SW480 (cell line): ENCODE data around the gene YPEL3.
"Not testable (repeated sequence)": the region's sequence is repeated elsewhere in the genome, so short reads cannot be mapped to it uniquely, and the experiment has no call there.

Source experiments
- DNase-seq: peaks from one replicate; pipeline ENCODE4 v3.0.0-alpha.2; 2016; ENCODE audit warnings: low spot score

The YPEL3 gene, protein sequence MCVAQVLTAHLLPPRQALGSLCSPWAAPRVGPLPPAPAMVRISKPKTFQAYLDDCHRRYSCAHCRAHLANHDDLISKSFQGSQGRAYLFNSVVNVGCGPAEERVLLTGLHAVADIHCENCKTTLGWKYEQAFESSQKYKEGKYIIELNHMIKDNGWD

DNA sequence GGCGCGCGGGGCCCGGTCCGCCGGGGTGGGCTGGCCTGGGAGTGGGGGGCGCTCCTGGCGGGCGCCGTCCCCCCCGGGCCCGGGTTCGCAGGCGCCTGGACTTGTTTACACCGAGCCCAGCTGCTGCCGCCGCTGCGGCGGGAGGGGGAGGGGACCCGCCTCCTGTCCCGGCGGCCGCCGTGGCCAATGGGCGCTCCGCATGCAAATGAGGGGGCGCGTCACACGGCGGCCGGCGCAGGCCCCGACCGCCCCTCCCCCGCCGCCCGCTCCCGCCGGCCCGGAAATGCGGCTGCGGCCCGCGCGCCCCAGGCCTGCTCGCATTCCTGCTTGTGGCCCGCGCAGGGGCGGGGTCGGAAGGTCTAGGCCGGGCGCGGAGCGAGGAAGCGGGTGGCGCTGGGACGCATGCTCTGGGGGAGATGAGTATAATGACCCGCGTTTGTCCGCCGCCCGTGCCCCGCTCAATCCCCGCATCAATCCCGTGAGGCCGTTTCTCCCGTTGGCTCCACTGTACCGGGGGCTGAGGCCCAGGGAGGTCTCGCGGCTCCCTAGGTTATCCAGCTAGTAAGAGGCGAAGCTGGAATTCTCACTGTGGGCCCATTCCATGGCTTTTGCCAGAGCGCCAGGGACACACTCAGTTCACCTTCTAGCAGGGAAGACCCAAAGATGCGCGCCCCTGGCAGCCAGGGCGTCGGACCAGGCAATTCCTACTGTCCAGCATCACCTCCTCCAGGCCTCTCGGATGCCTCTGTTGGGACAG lies at the start of gene YPEL3:
Gene YPEL3 (minus strand): TSS at position 109 of the 757 bp plus-strand sequence. CDS start 731 bp downstream, outside the sequence.
- peak; percentile 85 for DNase-seq

DNA sequence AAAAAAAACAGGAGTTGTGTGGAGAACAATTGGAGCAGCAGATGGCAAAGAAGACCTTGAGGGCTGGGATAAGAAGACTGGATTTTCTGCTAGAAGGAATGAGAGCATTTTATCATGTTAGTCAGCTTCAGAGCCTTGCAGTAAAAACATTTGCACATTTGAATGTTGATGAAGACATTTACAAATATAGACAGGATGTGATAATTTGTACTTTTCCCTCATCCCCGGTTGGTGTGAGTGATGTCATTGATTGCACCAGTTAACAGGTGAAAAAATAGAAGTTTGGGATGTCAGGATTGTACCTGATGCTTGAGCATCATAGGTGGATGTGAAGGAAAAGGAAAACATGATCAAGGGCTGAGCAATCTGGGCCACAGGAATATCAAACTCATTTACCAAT lies 49.6 kb upstream of the YPEL3 start:
- no peak for DNase-seq

DNA sequence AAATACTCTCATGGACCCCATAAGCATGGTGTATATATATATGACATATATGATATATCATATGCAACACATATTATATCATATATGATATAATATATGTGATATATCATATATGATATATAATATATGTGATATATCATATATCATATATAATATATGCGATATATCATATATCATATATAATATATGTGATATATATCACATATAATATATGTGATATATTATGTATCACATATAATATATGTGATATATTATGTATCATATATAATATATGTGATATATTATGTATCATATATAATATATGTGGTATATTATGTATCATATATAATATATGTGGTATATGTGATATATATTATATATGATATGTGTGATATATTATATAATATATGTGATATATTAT lies 48.9 kb upstream of the YPEL3 start:
- no peak for DNase-seq

DNA sequence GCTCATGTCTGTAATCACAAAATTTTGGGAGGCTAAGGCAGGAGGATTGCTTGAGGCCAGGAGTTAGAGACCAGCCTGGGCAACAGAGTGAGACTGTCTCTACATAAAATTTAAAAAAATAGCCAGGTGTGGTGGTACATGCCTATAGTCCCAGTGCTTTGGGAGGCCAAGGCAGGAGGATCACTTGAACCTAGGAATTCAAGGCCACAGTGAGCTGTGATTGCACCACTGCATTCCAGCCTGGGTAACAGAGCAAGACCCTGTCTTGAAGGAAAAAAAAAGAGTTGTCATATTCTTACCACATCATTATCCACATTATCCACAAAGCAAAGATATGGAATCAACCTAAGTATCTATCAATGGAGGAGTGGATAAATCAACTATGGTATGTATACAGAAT lies 48.0 kb upstream of the YPEL3 start:
- DNase-seq: no peak

DNA sequence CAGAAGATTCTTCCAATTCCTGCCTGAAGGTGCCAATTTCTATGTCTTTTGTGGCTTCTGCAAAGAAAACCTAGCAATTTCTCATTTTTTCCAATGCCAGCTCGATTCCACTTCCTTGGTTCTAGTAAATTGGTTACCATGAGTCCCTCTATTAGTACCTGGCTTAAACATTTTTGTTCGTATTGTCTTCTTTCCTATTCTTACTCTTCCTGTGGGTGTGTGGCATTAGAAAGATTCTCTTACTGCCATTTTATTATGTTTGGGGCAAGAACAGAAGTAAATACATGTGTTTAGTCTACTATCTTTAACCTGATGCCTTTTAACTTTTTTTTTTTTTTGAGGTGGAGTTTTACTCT lies 47.3 kb upstream of the YPEL3 start:
- DNase-seq: no peak

DNA sequence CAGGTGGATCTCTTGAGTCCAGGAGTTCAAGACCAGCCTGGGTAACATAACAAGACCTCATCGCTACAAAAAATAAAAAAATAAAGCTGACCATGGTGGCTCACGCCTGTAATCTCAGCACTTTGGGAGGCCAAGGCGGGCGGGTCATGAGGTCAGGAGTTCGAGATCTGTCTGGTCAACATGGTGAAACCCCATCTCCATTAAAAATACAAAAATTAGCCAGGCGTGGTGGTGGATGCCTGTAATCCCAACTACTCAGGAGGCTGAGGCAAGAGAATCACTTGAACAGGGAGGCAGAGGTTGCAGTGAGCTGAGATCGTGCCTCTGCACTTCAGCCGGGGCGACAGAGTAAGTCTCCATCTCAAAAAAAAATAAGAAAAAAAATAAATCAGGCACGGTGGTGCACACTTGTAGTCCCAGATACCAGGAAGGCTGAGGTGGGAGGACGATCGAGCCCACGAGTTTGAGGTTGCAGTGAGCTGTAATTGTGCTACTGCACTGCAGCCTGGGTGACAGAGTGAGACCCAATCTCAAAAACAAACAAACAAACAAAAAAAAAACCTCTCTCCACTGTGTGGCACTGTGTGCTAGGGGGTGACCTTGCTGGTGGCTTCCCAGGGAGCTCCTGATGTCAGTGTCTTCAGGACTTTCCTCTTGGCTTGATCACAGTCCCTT lies 46.8 kb upstream of the YPEL3 start:
- peak; percentile 54 for DNase-seq

DNA sequence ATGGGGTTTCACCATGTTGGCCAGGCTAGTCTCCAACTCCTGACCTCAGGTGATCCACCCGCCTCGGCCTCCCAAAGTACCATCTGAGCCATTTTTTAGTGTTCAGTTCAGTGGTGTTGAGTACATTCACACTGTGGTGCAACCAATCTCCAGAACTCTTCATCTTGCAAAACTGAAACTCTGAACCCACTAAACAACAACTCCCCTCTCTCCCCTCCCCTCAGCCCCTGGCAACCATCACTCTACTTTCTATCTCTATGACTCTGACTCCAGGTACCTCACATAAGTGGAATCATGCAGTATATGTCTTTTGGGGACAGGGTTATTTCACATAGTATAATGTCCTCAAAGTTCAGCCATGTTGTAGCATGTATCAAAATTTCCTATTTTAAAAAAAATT lies 45.7 kb upstream of the YPEL3 start:
- no peak for DNase-seq

DNA sequence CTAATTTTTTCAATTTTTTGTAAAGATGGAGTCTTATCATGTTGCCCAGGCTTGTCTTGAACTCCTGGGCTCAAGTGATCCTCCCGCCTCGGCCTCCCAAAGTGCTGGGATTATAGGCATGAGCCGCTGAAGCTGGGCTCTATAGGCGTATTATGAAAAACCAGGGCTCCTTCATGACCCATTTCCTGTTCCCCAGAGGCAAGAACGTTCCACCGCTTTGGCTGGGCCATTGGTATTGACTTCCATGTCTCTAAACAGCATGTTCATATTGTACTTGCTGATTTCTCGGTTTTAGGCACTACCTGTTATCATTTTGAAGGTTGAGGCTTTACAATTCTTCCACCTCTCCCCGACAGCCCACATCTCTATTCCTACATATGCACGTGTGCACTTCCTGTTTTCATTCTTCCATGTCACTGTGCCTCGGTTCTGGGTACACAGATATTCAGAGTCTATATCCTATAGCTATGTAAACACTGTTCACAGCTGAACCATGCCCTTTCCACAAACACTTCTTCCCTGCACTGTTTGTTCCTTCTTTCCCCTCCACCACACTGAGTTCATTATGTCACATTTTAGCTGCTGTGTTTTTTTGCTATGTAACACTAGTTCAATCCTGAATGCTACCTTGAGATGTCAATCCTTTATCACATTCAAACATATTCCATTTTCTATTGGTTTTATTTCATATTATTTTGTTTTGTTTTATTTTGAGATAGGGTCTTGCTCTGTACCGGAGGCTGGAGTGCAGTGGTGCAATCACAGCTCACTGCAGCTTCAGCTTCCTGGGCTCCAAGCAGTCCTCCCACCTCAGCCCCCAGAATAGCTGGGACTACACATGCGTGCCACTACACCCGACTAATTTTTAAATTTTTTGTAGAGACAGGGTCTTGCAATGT lies 43.8 kb upstream of the YPEL3 start:
- DNase-seq: no peak

DNA sequence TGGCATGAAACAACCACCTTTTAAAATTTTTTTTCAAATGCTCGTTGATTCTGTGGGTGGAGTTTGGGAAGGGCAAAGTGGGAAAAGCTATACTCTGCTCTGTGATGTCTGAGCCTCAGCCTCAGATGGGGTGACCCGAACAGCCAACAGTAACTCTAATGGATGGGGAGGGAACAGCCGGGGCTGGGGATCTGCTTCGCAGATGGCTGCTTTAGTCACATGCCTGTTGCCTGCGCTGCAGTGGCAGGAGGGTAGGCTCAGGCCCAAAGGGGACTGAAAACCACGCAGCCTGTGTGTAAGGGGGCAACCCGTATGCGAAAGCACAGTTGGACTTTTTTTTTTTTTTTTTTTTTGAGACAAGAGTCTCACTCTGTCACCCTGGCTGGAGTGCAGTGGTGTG lies 41.9 kb upstream of the YPEL3 start:
- DNase-seq: no peak

DNA sequence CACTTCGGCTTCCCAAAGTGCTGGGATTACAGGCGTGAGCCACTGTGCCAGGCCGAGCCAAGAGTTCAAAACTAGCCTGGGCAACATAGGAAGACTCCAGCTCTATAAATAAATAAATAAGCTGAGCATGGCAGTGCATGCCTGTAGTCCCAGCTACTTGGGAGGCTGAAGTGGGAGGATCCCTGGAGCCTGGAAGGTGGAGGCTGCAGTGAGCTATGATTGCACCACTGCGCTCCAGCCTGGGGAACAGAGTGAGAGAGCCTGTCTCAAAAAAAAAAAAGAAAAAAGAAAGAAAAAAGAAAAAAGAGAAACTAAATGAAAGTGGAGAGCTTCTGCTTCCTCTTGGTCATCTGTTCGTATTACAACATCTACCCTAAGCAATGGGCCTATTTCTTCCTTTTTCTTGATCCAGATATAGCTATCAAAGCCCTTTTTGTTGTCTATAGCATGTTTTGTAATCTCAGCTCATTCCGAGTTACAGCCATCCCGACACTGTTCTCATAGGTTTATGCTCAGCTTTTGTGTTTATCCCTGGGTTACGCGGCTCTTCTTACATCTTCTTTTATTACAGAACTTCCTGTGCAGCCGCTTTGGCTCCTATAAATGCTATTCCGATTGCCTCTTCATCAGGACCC lies 41.1 kb upstream of the YPEL3 start:
- no peak for DNase-seq

DNA sequence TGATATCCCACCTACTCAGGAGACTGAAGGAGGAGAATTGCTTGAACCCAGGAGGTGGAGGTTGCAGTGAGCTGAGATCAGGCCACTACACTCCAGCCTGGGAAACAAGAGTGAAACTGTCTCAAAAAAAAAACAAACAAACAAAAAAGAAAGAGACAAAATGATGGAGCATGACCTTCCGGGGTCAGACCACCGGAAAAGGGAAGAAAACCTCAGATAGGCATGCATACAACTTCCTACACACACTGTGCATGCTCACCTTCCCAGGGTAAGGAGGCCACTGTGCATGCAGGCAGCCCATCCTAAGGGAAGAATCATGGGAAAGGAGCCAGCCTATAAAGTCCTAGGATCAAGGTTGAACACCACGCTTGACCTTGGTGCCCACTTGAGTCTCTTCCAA lies 36.6 kb upstream of the YPEL3 start:
- DNase-seq: no peak

DNA sequence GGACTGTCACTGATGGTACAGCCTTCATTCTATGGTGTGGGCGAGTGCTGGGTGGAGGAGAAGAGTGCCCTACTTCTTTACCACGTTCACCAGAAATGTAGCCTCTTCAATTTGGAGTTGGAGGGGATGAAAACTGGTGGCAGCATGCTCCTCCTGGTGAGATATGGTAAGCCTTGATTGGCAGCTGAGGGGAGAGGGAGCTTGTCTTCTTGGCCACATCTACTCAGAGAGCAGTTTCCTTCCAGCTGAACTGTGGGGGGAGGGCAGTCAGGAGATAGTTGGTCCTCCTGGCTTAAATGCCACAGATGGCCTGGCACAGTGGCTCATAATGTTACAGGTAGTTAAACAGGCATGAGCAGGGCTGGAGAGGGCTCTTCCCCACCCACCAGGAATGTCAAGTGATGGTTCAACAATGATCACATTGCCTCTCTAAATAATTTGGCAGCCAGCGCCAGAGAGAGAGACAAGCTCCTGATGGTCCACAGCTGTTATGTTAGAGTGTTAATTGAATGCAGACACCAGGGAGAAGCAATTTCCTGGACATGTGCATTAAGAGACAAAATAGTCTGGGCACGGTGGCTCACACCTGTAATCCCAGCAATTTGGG lies 36.0 kb upstream of the YPEL3 start:
- DNase-seq: no peak

DNA sequence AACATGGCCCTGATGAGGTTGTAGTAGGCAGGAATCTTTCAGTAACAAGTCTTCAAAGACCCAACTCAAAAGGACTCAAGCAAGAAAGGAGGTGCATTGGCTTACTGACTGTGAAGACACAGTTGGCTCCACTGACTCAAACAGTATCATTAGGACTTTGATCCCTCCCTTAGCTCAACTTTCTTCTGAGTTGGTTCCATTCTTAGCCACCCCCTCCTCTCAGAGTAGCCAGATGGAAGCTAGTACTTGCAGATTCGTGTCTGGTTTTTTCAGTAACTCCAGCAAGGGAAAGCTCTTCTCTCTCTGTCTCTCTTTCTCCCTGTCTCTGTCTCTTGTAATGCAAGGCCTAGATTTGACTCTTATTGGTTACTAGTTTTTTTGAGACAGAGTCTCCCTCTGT lies 32.0 kb upstream of the YPEL3 start:
- DNase-seq: no peak

DNA sequence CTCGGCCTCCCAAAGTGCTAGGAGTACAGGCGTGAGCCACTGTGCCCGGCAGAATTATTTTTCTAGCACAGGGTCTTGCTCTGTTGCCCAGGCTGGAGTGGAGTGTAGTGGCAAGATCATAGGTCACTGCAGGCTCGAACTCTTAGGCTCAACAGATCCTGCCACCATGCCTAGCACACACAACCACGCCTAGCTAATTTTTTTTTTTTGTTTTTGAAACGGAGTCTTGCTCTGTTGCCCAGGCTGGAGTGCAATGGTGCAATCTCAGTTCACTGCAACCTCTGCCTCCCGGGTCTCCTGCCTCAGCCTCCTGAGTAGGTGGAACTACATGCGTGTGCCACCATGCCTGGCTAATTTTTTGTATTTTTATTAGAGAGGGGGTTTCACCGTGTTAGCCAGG lies 29.7 kb upstream of the YPEL3 start:
- not testable (repeated sequence) for DNase-seq

DNA sequence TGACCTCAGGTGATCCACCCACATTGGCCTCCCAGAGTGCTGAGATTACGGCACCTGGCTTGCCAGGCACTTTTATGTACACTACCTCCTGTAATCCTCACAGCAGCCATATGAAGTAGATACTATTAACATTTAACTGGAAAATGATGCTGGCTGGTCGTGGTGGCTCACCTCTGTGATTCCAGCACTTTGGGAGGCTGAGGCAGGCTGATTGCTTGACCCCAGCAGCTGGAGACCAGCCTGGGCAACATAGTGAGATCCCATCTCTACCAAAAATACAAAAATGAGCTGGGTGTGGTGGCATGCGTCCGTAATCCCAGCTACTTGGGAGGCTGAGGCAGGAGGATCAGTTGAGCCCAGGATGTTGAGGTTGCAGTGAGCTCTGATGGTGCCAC lies 29.0 kb upstream of the YPEL3 start:
- no peak for DNase-seq

DNA sequence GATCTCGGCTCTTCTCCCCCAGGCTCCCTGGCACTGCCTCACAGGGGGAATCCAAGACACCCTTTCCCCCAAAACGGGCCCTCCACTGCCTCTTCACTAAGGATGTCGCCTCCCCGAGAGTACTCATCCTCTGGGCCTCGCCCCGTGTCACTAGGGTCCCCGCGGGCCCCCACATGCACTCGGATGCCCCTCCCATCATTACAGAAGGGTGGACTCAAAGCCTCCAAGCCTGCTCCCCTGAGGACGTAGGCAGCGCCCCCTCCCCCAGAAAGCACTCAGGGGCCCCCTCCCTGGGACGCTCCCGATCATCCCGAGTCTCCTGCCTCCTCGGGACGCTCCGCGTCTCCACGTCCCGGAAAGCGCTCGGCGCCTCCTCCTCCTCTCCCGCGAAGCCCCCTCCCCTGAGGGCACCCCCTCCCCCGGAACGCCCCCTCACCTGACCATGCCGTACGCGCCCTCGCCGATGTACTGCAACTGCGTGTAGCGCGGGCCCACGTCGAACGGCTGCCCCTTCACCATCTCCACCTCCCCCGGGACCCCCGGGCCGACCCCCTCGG lies 26.7 kb upstream of the YPEL3 start:
- DNase-seq: no peak

DNA sequence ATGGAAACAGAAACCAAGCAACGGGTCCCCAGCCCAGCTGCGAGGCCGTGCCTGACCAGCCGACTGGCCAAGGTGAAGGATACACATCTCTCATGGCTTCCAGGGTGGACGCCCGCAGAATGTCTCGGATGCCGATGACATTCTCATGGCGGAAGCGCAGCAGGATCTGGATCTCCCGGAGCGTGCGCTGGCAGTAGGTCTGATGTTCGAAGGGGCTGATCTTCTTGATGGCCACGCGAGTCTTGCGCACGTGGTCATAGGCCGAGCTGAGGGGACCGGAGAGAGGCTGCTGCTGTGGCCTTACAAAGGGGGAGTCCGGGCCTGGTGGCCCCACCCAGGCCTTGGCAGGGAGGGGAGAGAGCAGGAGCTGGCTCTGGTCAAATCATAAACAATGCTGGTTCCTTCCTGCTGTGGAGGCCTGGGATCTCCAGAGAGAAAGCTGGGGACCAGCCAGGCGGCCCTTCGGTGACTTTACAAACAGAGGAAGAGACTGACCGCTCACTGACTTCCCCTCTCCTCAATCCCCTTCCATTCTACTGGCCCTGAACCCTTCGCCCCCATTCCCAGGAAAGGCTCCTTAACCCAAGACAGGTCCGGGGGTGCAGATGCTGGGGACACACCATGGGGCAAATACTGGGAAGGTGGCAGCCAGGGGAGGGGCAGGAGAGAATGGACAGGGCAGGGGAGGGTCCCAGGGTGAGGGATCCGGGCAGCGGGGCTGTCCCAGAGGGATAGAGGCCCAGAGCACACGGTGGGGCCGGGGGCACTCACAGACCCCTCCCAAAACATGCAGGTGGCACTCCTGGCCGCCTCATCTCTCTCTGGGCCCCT lies 25.9 kb upstream of the YPEL3 start:
- DNase-seq: no peak

DNA sequence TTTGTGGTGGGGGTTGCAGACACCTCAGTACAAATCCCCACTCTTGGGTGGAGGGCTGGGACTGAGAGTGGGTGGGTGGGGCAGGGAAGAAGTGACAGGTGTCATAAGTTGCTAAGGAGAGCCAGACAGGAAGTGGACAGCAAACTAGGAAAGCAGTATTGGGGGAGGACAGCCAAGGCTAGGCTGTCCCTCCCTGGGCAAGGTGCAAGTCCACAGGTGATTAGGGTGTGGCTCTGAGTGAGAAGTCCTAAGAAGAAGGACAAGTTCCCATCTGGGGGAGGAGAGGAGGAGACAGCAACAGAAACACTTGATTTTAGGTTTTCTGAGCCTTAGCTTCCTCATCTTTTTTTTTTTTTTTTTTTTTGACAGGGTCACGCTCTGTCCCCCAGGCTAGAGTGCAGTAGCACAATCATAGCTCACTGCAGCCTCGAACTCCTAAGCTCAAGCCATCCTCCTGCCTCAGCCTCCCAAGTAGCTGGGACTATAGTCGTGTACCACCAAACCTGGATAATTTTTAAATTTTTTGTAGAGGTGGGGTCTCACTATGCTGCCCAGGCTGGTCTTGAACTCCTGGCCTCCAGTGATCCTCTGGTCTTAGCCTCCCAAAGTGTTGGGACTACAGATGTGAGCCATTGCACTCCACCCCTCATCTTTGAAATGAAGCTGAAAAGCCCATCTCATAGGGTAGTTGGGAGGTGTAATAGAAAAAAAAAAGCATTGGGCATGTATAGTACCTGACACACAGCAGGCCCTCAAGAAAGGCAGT lies 24.5 kb upstream of the YPEL3 start:
- DNase-seq: no peak

DNA sequence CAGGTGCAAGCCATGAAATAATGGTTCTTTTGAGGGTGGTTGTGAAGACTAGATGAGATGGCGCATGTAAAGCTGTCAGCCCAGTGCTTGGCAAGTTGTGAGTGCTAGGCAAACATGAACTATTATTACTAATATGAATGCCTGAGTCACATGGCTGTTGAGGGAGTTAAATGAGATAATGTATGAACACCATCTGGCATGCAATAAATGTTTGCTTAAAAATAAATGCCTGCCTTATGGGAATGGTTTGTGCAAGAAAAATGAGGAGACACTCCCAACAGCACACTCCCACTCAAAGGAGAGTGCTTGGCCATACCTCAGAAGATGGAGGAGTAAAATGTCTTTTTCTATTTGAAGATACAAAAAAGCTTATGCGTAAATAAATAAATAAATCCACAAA lies 23.4 kb upstream of the YPEL3 start:
- DNase-seq: no peak

DNA sequence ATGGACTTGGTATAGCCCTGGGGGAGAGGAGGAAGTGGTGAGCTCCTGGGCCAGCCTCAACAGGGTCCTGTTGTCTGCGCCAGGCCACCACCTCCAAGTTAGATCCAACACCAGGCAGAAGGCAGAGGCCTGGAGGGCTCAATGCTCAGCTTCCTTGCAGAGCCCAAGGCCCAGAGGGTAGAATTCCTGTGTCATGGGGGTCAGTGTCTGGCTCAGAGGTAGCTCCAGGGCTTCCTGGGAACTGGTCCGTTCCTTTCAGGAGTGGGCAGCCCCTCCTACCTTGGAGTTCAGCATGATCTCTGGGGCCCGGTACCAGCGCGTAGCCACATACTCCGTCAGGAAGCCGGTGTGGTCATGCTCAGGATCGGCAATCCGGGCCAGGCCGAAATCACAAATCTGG lies 21.8 kb upstream of the YPEL3 start:
- DNase-seq: no peak
